GM21786 (cell line): ENCODE results near the gene SCAMP5.

ENCODE experiments used
- ATAC-seq: cut with Tn5 transposase; IDR thresholded peaks from one replicate; pipeline ENCODE4 v1.9.1; 2021; ENCODE audit not compliant: unreplicated experiment

SCAMP5 gene

GRCh38 chr15:74995182-74995778 lies at the start of gene SCAMP5:
Gene SCAMP5, plus strand, starts transcription at chr15:74995563. Its CDS starts 16,277 bp downstream, at chr15:75011840.
- no peak for ATAC-seq

GRCh38 chr15:74950078-74950908 lies 45.1 kb upstream of the SCAMP5 start:
- ATAC-seq, result no peak

GRCh38 chr15:74951006-74951405 lies 44.4 kb upstream of the SCAMP5 start:
- ATAC-seq, result no peak

- no peak for ATAC-seq
Observed at GRCh38 chr15:74954515-74954914, 40.8 kb upstream of the SCAMP5 start.

GRCh38 chr15:74955017-74955416 lies 40.3 kb upstream of the SCAMP5 start:
- ATAC-seq, result no peak

GRCh38 chr15:74955796-74956647 lies 39.3 kb upstream of the SCAMP5 start:
- peak; percentile 31 for ATAC-seq

GRCh38 chr15:74956648-74957475 lies 38.5 kb upstream of the SCAMP5 start, which contains the start of gene RPP25:
Gene RPP25, minus strand, starts transcription at chr15:74956772. Its CDS starts 189 bp downstream, at chr15:74956583.
- peak; percentile 70 for ATAC-seq

GRCh38 chr15:74957476-74958035 lies 37.8 kb upstream of the SCAMP5 start:
- ATAC-seq, result no peak

- no peak for ATAC-seq
Observed at GRCh38 chr15:74958320-74958907, 36.9 kb upstream of the SCAMP5 start.

GRCh38 chr15:74958908-74959585 lies 36.3 kb upstream of the SCAMP5 start:
- ATAC-seq, result no peak

GRCh38 chr15:74959586-74959939 lies 35.8 kb upstream of the SCAMP5 start:
- ATAC-seq, result no peak

GRCh38 chr15:74960286-74960685 lies 35.1 kb upstream of the SCAMP5 start:
- ATAC-seq, result no peak

- no peak for ATAC-seq
Observed at GRCh38 chr15:74960995-74961588, 34.3 kb upstream of the SCAMP5 start.

- no peak for ATAC-seq
Observed at GRCh38 chr15:74961616-74962015, 33.7 kb upstream of the SCAMP5 start.

- ATAC-seq, result no peak
Observed at GRCh38 chr15:74962219-74962618, 33.1 kb upstream of the SCAMP5 start.

GRCh38 chr15:74962671-74963070 lies 32.7 kb upstream of the SCAMP5 start:
- ATAC-seq, result no peak

- ATAC-seq, result no peak
Observed at GRCh38 chr15:74963213-74963612, 32.1 kb upstream of the SCAMP5 start.

- ATAC-seq, result no peak
Observed at GRCh38 chr15:74964794-74965193, 30.6 kb upstream of the SCAMP5 start.

GRCh38 chr15:74967670-74968069 lies 27.7 kb upstream of the SCAMP5 start:
- ATAC-seq, result no peak
